Prostate gland (tissue), 2 donors: ENCODE results near the gene MYO9B.
A peak's percentile ranks its signal among the peaks of the same experiment; 100 is the strongest.

ENCODE experiments used
- POLR2A ChIP-seq: fragments of 450-650 bp; IDR thresholded peaks from one replicate; pipeline ENCODE4 v1.6.1; 2016; ENCODE audit warnings: antibody characterized with exemption, mild to moderate bottlenecking
- TF ChIP-seq, protein P1 (sequence below), 4 experiments: fragments of 200-600 bp in 2 of 4; fragments of 450-650 bp in 2 of 4; sonication (generic) in 2 of 4; IDR thresholded peaks; 1 replicate in 3 of 4; 2 replicates in 1 of 4; pipeline ENCODE4 v1.5.1; 2016 to 2019; ENCODE audit warnings: antibody characterized with exemption in 4 of 4, mild to moderate bottlenecking in 2 of 4, moderate library complexity in 2 of 4

DNA sequence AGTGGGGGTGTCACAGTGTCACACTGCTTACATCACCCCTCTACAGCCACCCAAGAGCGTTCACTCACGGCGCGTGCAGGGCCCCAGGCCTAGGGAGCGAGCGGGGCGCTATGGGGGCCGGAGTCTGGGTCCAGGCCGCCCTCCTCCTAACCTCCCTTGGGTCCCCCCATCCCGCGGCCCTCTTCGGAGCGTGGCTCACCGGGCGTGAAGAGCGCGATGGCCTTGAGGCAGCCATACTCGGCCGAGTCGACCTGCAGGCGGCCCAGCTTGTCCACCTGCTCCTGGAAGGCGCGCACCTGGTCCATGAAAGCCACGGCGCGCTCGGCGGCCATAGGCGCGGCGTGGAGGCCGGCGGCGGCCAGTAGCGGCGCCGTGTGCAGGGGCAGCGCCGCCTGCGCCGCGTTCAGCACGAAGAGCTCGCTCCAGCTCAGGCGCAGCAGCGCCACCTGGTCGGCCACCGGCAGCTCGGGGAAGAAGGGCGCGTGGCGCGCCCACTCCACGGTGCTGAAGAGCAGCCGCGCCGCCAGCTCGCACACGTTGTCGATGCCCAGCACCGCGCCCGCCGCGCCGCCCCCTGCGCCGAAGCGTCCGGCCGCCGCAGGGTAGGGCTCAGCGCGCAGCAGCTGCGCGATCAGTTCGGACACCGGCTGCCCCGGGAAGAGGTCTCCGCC is 159.9 kb downstream of the MYO9B start:
- TF ChIP-seq POLR2A: no peak
- TF ChIP-seq, protein P1, sequence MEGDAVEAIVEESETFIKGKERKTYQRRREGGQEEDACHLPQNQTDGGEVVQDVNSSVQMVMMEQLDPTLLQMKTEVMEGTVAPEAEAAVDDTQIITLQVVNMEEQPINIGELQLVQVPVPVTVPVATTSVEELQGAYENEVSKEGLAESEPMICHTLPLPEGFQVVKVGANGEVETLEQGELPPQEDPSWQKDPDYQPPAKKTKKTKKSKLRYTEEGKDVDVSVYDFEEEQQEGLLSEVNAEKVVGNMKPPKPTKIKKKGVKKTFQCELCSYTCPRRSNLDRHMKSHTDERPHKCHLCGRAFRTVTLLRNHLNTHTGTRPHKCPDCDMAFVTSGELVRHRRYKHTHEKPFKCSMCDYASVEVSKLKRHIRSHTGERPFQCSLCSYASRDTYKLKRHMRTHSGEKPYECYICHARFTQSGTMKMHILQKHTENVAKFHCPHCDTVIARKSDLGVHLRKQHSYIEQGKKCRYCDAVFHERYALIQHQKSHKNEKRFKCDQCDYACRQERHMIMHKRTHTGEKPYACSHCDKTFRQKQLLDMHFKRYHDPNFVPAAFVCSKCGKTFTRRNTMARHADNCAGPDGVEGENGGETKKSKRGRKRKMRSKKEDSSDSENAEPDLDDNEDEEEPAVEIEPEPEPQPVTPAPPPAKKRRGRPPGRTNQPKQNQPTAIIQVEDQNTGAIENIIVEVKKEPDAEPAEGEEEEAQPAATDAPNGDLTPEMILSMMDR (IDR thresholded peaks at IDR 0.05): peak; percentile 12 to 72 (median 58)
